ENCODE results near the gene SLC30A1. TPM values are rescaled to one million over a fixed set of nuclear protein-coding genes. Genes with fewer than 3 reads are reported as not detected.

SLC30A1 gene
- total and polyA plus RNA-seq, 7 donors = 4.2 to 11.8 (median 7.9) TPM

DNA sequence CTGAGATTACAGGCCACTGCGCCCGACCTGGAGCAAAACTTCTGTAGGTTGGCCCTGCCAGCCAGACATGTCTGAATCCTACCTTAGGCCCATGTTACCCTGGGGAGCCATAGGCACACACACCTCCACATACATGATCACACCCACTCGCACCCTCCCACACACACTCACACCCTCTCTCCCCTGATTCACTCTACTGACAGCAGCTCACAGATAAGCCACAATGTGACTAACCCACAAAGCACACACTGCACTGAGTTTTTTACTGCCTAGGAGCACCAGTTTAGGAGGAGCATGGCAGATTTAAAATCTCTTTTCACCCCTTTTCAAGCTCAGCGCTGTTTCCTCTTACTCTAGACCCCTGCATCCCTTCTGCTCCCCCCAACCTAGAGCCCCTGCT is 41.7 kb downstream of the SLC30A1 start:
- Histone ChIP-seq H3K27ac (no peak overlapping the region), H3K4me1 (peaks cover 0 to 6% (median 0%) of the 10 kb centered on the region in 4 donors), H3K36me3 (no peaks in the 10 kb centered on the region), H3K9me3 (no peaks in the 10 kb centered on the region), H3K4me3 (no peak overlapping the region), H3K27me3 (no peaks in the 10 kb centered on the region)
- WGBS, 2 donors = 91 to 94% methylated on average over 4 of the region's 4 CpGs
- no peak for TF ChIP-seq EP300 (IDR thresholded peaks at IDR 0.05)
- intact Hi-C loops (cut with DNase I) = no loop called here
- no peak for DNase-seq

DNA sequence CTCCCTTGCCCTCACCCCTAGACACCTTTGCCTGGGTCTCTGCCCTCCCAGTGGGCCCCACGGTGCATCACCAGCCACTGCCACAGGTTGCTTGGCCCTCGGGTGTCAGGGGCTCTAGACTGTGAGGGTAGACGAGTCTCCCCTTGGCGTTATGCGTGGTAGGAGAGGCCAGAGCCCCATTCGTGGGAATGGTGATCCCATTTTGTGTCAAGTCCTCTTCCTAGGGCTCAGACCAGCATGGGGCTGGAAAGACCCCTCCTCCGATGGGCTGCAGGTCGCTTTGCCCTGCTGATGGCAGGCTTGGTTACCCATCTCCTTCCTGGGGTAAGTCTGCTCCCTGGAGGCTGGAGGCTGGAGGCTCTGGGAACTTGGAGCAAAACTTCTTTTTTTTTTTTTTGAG is 42.4 kb downstream of the SLC30A1 start:
- H3K27me3 ChIP-seq = no peaks in the 10 kb centered on the region
- no peak overlapping the region for H3K27ac ChIP-seq
- peaks cover 0 to under 1% (median 0%) of the 10 kb centered on the region in 4 donors for H3K4me1 ChIP-seq
- 87 to 90% methylated on average over 8 of the region's 8 CpGs for WGBS, 2 donors
- TF ChIP-seq EP300 (IDR thresholded peaks at IDR 0.05) (no peak), POLR2AphosphoS5 (IDR thresholded peaks at IDR 0.05) (no peak), POLR2A (IDR thresholded peaks at IDR 0.05) (no peak)
- TF ChIP-seq, protein P1, sequence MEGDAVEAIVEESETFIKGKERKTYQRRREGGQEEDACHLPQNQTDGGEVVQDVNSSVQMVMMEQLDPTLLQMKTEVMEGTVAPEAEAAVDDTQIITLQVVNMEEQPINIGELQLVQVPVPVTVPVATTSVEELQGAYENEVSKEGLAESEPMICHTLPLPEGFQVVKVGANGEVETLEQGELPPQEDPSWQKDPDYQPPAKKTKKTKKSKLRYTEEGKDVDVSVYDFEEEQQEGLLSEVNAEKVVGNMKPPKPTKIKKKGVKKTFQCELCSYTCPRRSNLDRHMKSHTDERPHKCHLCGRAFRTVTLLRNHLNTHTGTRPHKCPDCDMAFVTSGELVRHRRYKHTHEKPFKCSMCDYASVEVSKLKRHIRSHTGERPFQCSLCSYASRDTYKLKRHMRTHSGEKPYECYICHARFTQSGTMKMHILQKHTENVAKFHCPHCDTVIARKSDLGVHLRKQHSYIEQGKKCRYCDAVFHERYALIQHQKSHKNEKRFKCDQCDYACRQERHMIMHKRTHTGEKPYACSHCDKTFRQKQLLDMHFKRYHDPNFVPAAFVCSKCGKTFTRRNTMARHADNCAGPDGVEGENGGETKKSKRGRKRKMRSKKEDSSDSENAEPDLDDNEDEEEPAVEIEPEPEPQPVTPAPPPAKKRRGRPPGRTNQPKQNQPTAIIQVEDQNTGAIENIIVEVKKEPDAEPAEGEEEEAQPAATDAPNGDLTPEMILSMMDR (IDR thresholded peaks at IDR 0.05) = no peak
- H3K9me3 ChIP-seq = no peaks in the 10 kb centered on the region
- H3K36me3 ChIP-seq = no peaks in the 10 kb centered on the region
- intact Hi-C loops (cut with DNase I) = no loop called here
- H3K4me3 ChIP-seq = no peak overlapping the region
- no peak for DNase-seq

DNA sequence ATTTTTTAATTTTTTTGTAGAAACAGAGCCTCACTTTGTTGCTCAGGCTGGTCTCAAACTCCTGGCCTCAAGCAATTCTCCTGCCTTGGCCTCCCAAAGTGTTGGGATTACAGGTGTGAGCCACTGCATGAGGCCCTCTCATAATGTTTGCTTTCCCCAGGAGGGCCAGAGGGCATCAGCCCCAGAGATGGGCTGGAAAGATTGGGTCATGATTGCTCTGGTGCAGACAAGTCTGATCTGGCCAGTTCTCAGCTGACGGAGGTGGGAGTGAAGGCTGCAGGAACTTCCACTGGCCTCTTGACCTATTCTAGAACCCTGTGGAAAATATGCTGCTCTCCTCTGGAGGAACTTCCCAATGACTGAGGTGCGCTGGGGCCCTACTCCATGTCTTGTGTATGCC is 43.6 kb downstream of the SLC30A1 start:
- no peak overlapping the region for H3K4me3 ChIP-seq
- WGBS, 2 donors = 88 to 99% methylated on average over 2 of the region's 2 CpGs
- TF ChIP-seq, protein P1 (IDR thresholded peaks at IDR 0.05) = no peak
- TF ChIP-seq EP300 (IDR thresholded peaks at IDR 0.05) = no peak
- no peak for TF ChIP-seq POLR2A (IDR thresholded peaks at IDR 0.05)
- no peak for TF ChIP-seq POLR2AphosphoS5 (IDR thresholded peaks at IDR 0.05)
- no peaks in the 10 kb centered on the region for H3K9me3 ChIP-seq
- no peaks in the 10 kb centered on the region for H3K4me1 ChIP-seq
- H3K36me3 ChIP-seq = no peaks in the 10 kb centered on the region
- intact Hi-C loops (cut with DNase I) = no loop called here
- DNase-seq = no peak
- no peak overlapping the region for H3K27ac ChIP-seq
- H3K27me3 ChIP-seq = no peaks in the 10 kb centered on the region

DNA sequence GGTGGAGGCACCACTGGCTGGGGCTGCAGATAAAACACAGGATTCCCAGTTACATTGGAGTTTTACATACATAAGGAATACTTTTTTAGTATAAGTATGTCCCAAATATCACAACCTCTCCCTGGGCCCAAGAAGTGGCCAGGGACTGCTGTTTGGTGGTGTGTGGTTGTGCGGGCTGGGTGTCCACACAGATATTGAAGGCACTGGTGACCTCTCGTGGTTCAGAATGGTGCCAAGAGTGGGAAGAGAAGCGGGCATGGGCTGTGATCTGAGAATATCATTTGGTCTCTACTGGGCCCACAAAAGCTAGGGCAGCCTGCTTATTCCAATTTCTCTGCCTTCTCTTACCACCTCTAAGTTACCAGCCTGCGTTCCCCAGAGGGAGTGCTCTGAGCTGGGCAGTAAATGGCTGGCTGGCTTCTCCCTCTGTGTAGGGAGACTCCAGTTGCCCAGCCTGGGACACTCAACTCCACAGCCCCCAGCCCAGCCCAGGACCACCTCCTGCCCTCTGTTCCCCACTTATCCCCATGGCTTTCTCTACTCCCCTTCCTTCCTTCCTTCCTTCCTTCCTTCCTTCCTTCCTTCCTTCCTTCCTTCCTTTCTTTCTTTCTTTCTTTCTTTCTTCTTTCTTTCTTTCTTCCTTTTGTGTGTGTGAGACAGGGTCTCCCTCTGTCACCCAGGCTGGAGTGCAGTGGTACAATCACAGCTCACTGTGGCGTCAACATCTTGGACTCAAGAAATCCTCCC is 44.2 kb downstream of the SLC30A1 start:
- no peak overlapping the region for H3K27ac ChIP-seq
- H3K9me3 ChIP-seq = no peaks in the 10 kb centered on the region
- TF ChIP-seq, protein P1 (IDR thresholded peaks at IDR 0.05) = no peak
- no peak for TF ChIP-seq EP300 (IDR thresholded peaks at IDR 0.05)
- no peak for TF ChIP-seq POLR2AphosphoS5 (IDR thresholded peaks at IDR 0.05)
- no peak for TF ChIP-seq POLR2A (IDR thresholded peaks at IDR 0.05)
- DNase-seq = no peak
- H3K36me3 ChIP-seq = no peaks in the 10 kb centered on the region
- WGBS, 2 donors = 91 to 93% methylated on average over 5 of the region's 5 CpGs
- intact Hi-C loops (cut with DNase I) = no loop called here
- H3K4me3 ChIP-seq = no peak overlapping the region
- H3K4me1 ChIP-seq = no peaks in the 10 kb centered on the region
- no peaks in the 10 kb centered on the region for H3K27me3 ChIP-seq

DNA sequence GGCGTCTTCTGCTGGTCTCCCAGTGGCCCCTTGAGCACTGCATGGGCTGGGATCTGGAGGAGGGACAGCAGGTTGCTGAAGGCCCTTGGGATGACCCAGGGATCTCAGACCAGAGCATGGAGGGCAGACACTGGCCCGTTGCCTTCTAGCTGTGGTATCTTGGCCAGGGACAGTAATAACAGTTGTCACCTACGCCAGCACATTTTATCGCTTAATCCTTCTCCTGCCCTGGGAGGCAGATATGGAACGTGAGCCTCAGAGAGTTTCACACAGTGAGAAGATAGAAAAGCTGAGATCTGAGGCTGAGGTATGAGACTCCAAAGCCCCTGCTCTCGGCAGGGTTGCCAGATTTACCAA is 46.9 kb downstream of the SLC30A1 start:
- 84 to 88% methylated on average over 6 of the region's 6 CpGs for WGBS, 2 donors

More for the DNA sequence above, 46.9 kb downstream of the SLC30A1 start:
- TF ChIP-seq POLR2AphosphoS5 (IDR thresholded peaks at IDR 0.05) (no peak), EP300 (IDR thresholded peaks at IDR 0.05) (no peak), POLR2A (IDR thresholded peaks at IDR 0.05) (no peak)
- TF ChIP-seq, protein P1 (IDR thresholded peaks at IDR 0.05) = no peak
- no peaks in the 10 kb centered on the region for H3K9me3 ChIP-seq
- DNase-seq = no peak
- intact Hi-C loops (cut with DNase I) = no loop called here
- no peak overlapping the region for H3K27ac ChIP-seq
- no peaks in the 10 kb centered on the region for H3K36me3 ChIP-seq
- no peaks in the 10 kb centered on the region for H3K4me1 ChIP-seq
- H3K4me3 ChIP-seq = no peak overlapping the region
- H3K27me3 ChIP-seq = no peaks in the 10 kb centered on the region

Measured in sigmoid colon (tissue), 7 donors.